IMR-90 (cell line): ENCODE data around the gene MINDY1. TPM values are rescaled to one million over a fixed set of nuclear protein-coding genes. Genes with fewer than 3 reads are reported as not detected.

ENCODE experiments used
- ATAC-seq: fragments of 200-7000 bp; cut with Tn5 transposase; 2 replicates; pipeline ENCODE4 v1.9.1; 2020; ENCODE audit warnings: low read depth, mild to moderate bottlenecking, moderate library complexity
- BruUV-seq: library from RNA; stranded (reverse); fragments of 400-500 nt; replicated peaks from 2 replicates; lab custom pipeline; 2021; lab: Mats Ljungman, UMichigan
- CTCF ChIA-PET: fragments of 300-600 bp; formaldehyde crosslinking; extraction: SDS; loops from one replicate; lab custom pipeline; 2021; ENCODE audit warnings: antibody characterized with exemption; lab: Yijun Ruan, JAX
- POLR2A ChIA-PET: fragments of 300-600 bp; sonication (Branson Sonifier 250); formaldehyde crosslinking; loops from one replicate; lab custom pipeline; 2022; ENCODE audit warnings: antibody characterized with exemption; ENCODE audit not compliant: unreplicated experiment; lab: Charles Lee
- DNase-seq: peaks from one replicate; pipeline ENCODE4 v3.0.0; 2013
- H2AFZ ChIP-seq: replicated peaks from 2 replicates; pipeline ENCODE3; 2013; ENCODE audit warnings: low read length, mild to moderate bottlenecking; ENCODE audit not compliant: poor library complexity
- H2AK5ac ChIP-seq: 2 replicates; pipeline ENCODE4 v1.6.1; 2013; ENCODE audit warnings: low read depth, low read length, inconsistent platforms
- H2AK9ac ChIP-seq: replicated peaks from 2 replicates; pipeline ENCODE3; 2013; ENCODE audit warnings: mild to moderate bottlenecking, low read depth, low read length, moderate library complexity; ENCODE audit not compliant: poor library complexity
- H2BK120ac ChIP-seq: 2 replicates; pipeline ENCODE4 v1.6.1; 2013; ENCODE audit warnings: low read depth, low read length, inconsistent platforms
- H2BK15ac ChIP-seq: 3 replicates; pipeline ENCODE4 v1.6.1; 2013; ENCODE audit warnings: low read depth, low read length, inconsistent platforms
- H2BK20ac ChIP-seq: 2 replicates; pipeline ENCODE4 v1.6.1; 2013; ENCODE audit warnings: low read depth, mild to moderate bottlenecking, inconsistent platforms, low read length, moderate library complexity
- H2BK5ac ChIP-seq: 2 replicates; pipeline ENCODE4 v1.6.1; 2013; ENCODE audit warnings: mild to moderate bottlenecking, low read depth, low read length, inconsistent platforms; ENCODE audit not compliant: poor library complexity, severe bottlenecking
- H3K14ac ChIP-seq: replicated peaks from 2 replicates; pipeline ENCODE4 v1.6.1; 2013; ENCODE audit warnings: low read depth, low read length, inconsistent platforms
- H3K18ac ChIP-seq: 2 replicates; pipeline ENCODE4 v1.6.1; 2013; ENCODE audit warnings: low read depth, low read length, control low read depth
- H3K23ac ChIP-seq: 2 replicates; pipeline ENCODE4 v1.6.1; 2013; ENCODE audit warnings: low read depth, low read length, inconsistent platforms
- H3K27ac ChIP-seq: 2 replicates; pipeline ENCODE4 v1.5.1; 2013; ENCODE audit warnings: mild to moderate bottlenecking, control low read depth, low read length; ENCODE audit not compliant: insufficient read depth
- H3K27me3 ChIP-seq: 2 replicates; pipeline ENCODE4 v1.6.1; 2013; ENCODE audit warnings: low read length; ENCODE audit not compliant: control insufficient read depth, insufficient read depth
- H3K36me3 ChIP-seq: 2 replicates; pipeline ENCODE4 v1.6.1; 2013; ENCODE audit warnings: low read length, mixed read lengths; ENCODE audit not compliant: control insufficient read depth, insufficient read depth
- H3K4ac ChIP-seq: 2 replicates; pipeline ENCODE4 v1.6.1; 2013; ENCODE audit warnings: low read depth, low read length, inconsistent platforms
- H3K4me1 ChIP-seq: 2 replicates; pipeline ENCODE4 v1.6.1; 2013; ENCODE audit warnings: low read length, mixed read lengths; ENCODE audit not compliant: control insufficient read depth, insufficient read depth
- H3K4me2 ChIP-seq: 2 replicates; pipeline ENCODE4 v1.6.1; 2013; ENCODE audit warnings: low read depth, mild to moderate bottlenecking, control low read depth, low read length, moderate library complexity
- H3K4me3 ChIP-seq: 2 replicates; pipeline ENCODE4 v1.5.1; 2013; ENCODE audit warnings: low read depth, mild to moderate bottlenecking, control low read depth, low read length, moderate library complexity; ENCODE audit not compliant: insufficient read depth
- H3K56ac ChIP-seq: 2 replicates; pipeline ENCODE4 v1.6.1; 2013; ENCODE audit warnings: low read length, inconsistent platforms; ENCODE audit not compliant: insufficient read depth; ENCODE audit errors: extremely low read depth
- H3K79me1 ChIP-seq, 2 experiments: 2 replicates each; pipeline ENCODE4 v1.6.1; 2013; ENCODE audit warnings: low read length in 2 of 2, inconsistent platforms in 1 of 2, low read depth in 1 of 2
- H3K9ac ChIP-seq: 2 replicates; pipeline ENCODE4 v1.6.1; 2013; ENCODE audit warnings: low read depth, low read length, control low read depth
- H3K9me1 ChIP-seq: 2 replicates; pipeline ENCODE4 v1.6.1; 2013; ENCODE audit warnings: low read length, inconsistent platforms; ENCODE audit not compliant: insufficient read depth
- H3K9me3 ChIP-seq: 2 replicates; pipeline ENCODE4 v1.6.1; 2013; ENCODE audit warnings: low read length; ENCODE audit not compliant: control insufficient read depth, insufficient read depth
- H4K20me1 ChIP-seq: 2 replicates; pipeline ENCODE4 v1.6.1; 2013; ENCODE audit warnings: low read length, inconsistent platforms; ENCODE audit not compliant: insufficient read depth
- H4K5ac ChIP-seq: 2 replicates; pipeline ENCODE4 v1.6.1; 2013; ENCODE audit warnings: mild to moderate bottlenecking, low read depth, low read length, control low read depth
- H4K8ac ChIP-seq, 2 experiments: 2 replicates each; pipeline ENCODE4 v1.6.1; 2013; ENCODE audit warnings: low read depth in 2 of 2, low read length in 2 of 2, control low read depth in 1 of 2, inconsistent platforms in 1 of 2
- H4K91ac ChIP-seq: 2 replicates; pipeline ENCODE4 v1.6.1; 2013; ENCODE audit warnings: low read depth, low read length, inconsistent platforms; ENCODE audit not compliant: insufficient read depth
- CEBPB ChIP-seq: IDR thresholded peaks from 2 replicates; pipeline ENCODE4 v1.6.1; 2012; ENCODE audit warnings: low read depth, low read length, improper control_type of control experiment
- CTCF ChIP-seq: conservative IDR thresholded peaks from 2 replicates; pipeline ENCODE4 v1.5.1; 2012; ENCODE audit warnings: mild to moderate bottlenecking, low read depth, low read length, improper control_type of control experiment
- FOS ChIP-seq: fragments of 150-350 bp; IDR thresholded peaks from 2 replicates; pipeline ENCODE4 v1.6.1; 2016; ENCODE audit warnings: low read depth, low read length
- MAFK ChIP-seq: IDR thresholded peaks from 2 replicates; pipeline ENCODE4 v1.6.1; 2012; ENCODE audit warnings: low read depth, low read length, improper control_type of control experiment
- MAZ ChIP-seq: IDR thresholded peaks from 2 replicates; pipeline ENCODE4 v1.6.1; 2012; ENCODE audit warnings: low read depth, mild to moderate bottlenecking, low read length, improper control_type of control experiment, moderate library complexity, borderline replicate concordance
- MXI1 ChIP-seq: IDR thresholded peaks from 2 replicates; pipeline ENCODE4 v1.6.1; 2012; ENCODE audit warnings: low read depth, mild to moderate bottlenecking, low read length, moderate library complexity, borderline replicate concordance
- NFE2L2 ChIP-seq: fragments of 150-350 bp; IDR thresholded peaks from 2 replicates; pipeline ENCODE4 v1.6.1; 2016; ENCODE audit warnings: low read depth, mild to moderate bottlenecking, low read length
- POLR2A ChIP-seq: IDR thresholded peaks from 2 replicates; pipeline ENCODE4 v1.6.1; 2012; ENCODE audit warnings: mild to moderate bottlenecking, low read depth, low read length
- RAD21 ChIP-seq: IDR thresholded peaks from 2 replicates; pipeline ENCODE4 v1.6.1; 2012; ENCODE audit warnings: low read length, improper control_type of control experiment
- RCOR1 ChIP-seq: IDR thresholded peaks from 2 replicates; pipeline ENCODE4 v1.6.1; 2012; ENCODE audit warnings: mild to moderate bottlenecking, low read length, improper control_type of control experiment; ENCODE audit not compliant: insufficient replicate concordance
- RFX5 ChIP-seq: IDR thresholded peaks from 2 replicates; pipeline ENCODE4 v1.8.0; 2012; ENCODE audit warnings: low read depth, mild to moderate bottlenecking, low read length, moderate library complexity
- SMC3 ChIP-seq: fragments of 150-350 bp; IDR thresholded peaks from 2 replicates; pipeline ENCODE4 v1.6.1; 2016; ENCODE audit warnings: low read depth, mild to moderate bottlenecking, antibody characterized with exemption, low read length, moderate library complexity
- USF2 ChIP-seq: fragments of 150-350 bp; IDR thresholded peaks from 2 replicates; pipeline ENCODE4 v1.6.1; 2017; ENCODE audit warnings: mild to moderate bottlenecking, antibody characterized with exemption, low read length, low read depth
- WGBS, 2 experiments: methylation state at CpG; one replicate each; pipeline versions ENCODE4 v1.1.5 to v1.1.7; 2013; ENCODE audit warnings: missing lambda C conversion rate in 2 of 2; ENCODE audit not compliant: insufficient read length in 1 of 2; ENCODE audit errors: extremely low coverage in 2 of 2; 5-methylcytosine and 5-hydroxymethylcytosine counted together
- dilution Hi-C: fragments of 300-500 bp; cut with HindIII; formaldehyde crosslinking; loops from one replicate; pipeline ENCODE4 v1.14.3; 2018; ENCODE audit warnings: low sequenced_read_pairs; ENCODE audit not compliant: unreplicated experiment
- in situ Hi-C: fragments of 300-500 bp; cut with MboI; formaldehyde crosslinking; loops from 3 replicates; pipeline ENCODE4 v1.14.3; 2019; ENCODE audit warnings: low sequenced_read_pairs, inconsistent platforms, mixed read lengths
- intact Hi-C: fragments of 100-400 bp; cut with micrococcal nuclease; formaldehyde crosslinking; loops from 2 replicates; pipeline ENCODE4 v1.10.0; 2022
- polyA plus RNA-seq, 3 experiments: library from polyadenylated mRNA; depleted of rRNA; stranded (reverse); fragments of >200 nt; gene quantifications; 2 replicates each; pipeline ENCODE4 v1.2.3, GENCODE V29; 2012; ENCODE audit warnings: low replicate concordance in 1 of 3
- total RNA-seq: library from RNA; depleted of rRNA; stranded (reverse); fragments of >200 nt; gene quantifications from 2 replicates; pipeline ENCODE4 v1.2.3, GENCODE V29; 2012

The MINDY1 gene
- total and polyA plus RNA-seq, 2 of the 4 experiments (the other 2 are of a cell fraction): 6.6 to 7.3 TPM

DNA sequence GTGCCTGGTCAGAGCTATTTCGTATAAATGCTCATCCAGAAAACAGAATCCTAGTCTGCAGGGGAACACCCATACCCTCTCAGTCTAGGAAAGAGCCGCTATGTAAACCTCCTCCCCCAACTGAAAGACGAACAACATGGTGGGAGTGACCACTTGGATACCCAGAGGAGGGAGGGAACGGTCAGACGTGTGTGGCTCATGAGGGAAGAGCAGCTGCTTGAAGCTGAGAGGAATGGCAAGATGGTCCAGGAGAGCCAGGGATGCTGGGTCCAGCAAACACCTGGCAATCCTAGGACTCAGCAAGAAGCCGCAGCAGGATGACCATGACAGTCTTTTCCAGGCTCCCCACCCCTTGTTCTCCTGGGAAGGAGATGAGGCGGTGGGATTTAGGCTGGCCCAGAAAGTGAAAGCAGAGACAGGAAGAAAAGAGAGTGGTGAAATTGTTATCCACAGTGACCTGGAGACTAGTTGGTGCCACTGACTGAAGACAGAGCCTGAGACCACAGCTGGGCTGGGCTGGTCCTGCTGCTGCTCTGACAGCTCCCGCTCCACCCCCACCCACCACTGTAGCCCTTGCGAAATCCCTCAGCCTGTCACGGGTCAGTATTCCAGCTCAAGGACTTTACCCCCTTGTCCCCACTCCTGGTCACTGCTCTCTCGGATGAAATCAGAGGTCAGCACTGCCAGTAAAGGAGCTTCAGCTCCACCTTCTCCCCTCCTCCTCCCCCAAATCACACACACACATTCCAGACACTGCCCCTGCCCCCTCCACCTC is 35.7 kb downstream of the MINDY1 start (continued):
- TF ChIP-seq USF2 (no peak), POLR2A (no peak)

- Histone ChIP-seq H3K79me1 (peaks cover 30 to 82% of the 10 kb centered on the region in 2 experiments), H4K91ac (no peak overlapping the region), H2BK5ac (no peak overlapping the region), H3K9me1 (peaks cover 39% of the 10 kb centered on the region), H2AK5ac (no peak overlapping the region), H3K4me2 (no peak overlapping the region), H3K9me3 (no peaks in the 10 kb centered on the region), H3K27ac (no peak overlapping the region; the same call in 1 of the 2 replicates), H3K27me3 (no peaks in the 10 kb centered on the region), H2BK120ac (no peak overlapping the region), H3K9ac (no peak overlapping the region), H3K18ac (no peak overlapping the region), H2BK20ac (no peak overlapping the region), H3K4me3 (no peak overlapping the region), H2AK9ac (no peak overlapping the region), H4K8ac (no peak overlapping the region), H3K36me3 (peaks cover 42% of the 10 kb centered on the region), H3K56ac (no peak overlapping the region), H3K4me1 (peaks cover 29% of the 10 kb centered on the region), H3K14ac (no peak overlapping the region), H2AFZ (no peak overlapping the region), H2BK15ac (no peak overlapping the region), H4K5ac (no peak overlapping the region), H3K4ac (no peak overlapping the region), H3K23ac (no peak overlapping the region), H4K20me1 (peaks cover 77% of the 10 kb centered on the region)
- intact Hi-C loops (no loop called here), dilution Hi-C loops (no loop called here), in situ Hi-C loops (loop anchor here (10.0 kb wide), 1 partner anchor 65 kb away; the partner anchor contains the start of gene BNIPL)
- WGBS, 2 experiments: no CpG with 5 or more reads among the region's 3 CpGs
- no TSS peak for BruUV-seq
- DNase-seq (no peak), ATAC-seq (no peak)
- POLR2A ChIA-PET: no interaction called here
- CTCF ChIA-PET: interaction anchor here (0.6 to 0.9 kb wide), 2 partner anchors 27 to 349 kb away, joined by 3 to 7 read pairs; no protein-coding TSS in a partner anchor
- TF ChIP-seq MAZ (no peak), MXI1 (no peak), NFE2L2 (no peak), FOS (no peak), CTCF (no peak), RFX5 (no peak), RAD21 (no peak), SMC3 (no peak), POLR2A (no peak), RCOR1 (no peak), CEBPB (no peak), MAFK (no peak)
Measured at GRCh38 chr1:150969626-150970025, 37.1 kb downstream of the MINDY1 start.
